Astrocyte (in vitro differentiated cells and primary cell): ENCODE results near the gene SPATA32. TPM values are rescaled to one million over a fixed set of nuclear protein-coding genes. Genes with fewer than 3 reads are reported as not detected.
A peak's percentile ranks its signal among the peaks of the same experiment; 100 is the strongest.

ENCODE experiments used
- DNase-seq: peaks from one replicate; pipeline ENCODE4 v3.0.0-alpha.2; 2010; ENCODE audit warnings: low read depth
- FAIRE-seq: peaks from 2 replicates; lab custom pipeline; 2011; peaks lifted over from hg19 to GRCh38; lab: Jason Lieb, UNC
- H2AFZ ChIP-seq: 2 replicates; pipeline ENCODE4 v1.6.0; 2012; ENCODE audit warnings: low read depth, low read length, inconsistent platforms
- H3K27ac ChIP-seq: 2 replicates; pipeline ENCODE4 v1.5.1; 2011; ENCODE audit warnings: low read depth, low read length, inconsistent platforms
- H3K27me3 ChIP-seq: 2 replicates; pipeline ENCODE4 v1.6.0; 2011; ENCODE audit warnings: low read length, inconsistent platforms; ENCODE audit not compliant: insufficient read depth
- H3K36me3 ChIP-seq: 2 replicates; pipeline ENCODE4 v1.5.1; 2011; ENCODE audit warnings: low read length, inconsistent platforms; ENCODE audit not compliant: insufficient read depth
- H3K4me1 ChIP-seq: 2 replicates; pipeline ENCODE4 v1.5.1; 2011; ENCODE audit warnings: low read length, inconsistent platforms; ENCODE audit not compliant: insufficient read depth
- H3K4me2 ChIP-seq: 2 replicates; pipeline ENCODE4 v1.6.0; 2012; ENCODE audit warnings: low read length, inconsistent platforms
- H3K4me3 ChIP-seq: 2 replicates; pipeline ENCODE4 v1.5.1; 2011; ENCODE audit warnings: low read depth, mild to moderate bottlenecking, low read length, inconsistent platforms; ENCODE audit not compliant: insufficient read depth
- H3K79me2 ChIP-seq: 2 replicates; pipeline ENCODE4 v1.6.0; 2012; ENCODE audit warnings: mild to moderate bottlenecking, low read length, inconsistent platforms; ENCODE audit not compliant: insufficient read depth
- H3K9ac ChIP-seq: 2 replicates; pipeline ENCODE4 v1.6.0; 2012; ENCODE audit warnings: mild to moderate bottlenecking, low read length, inconsistent platforms
- H3K9me3 ChIP-seq: 2 replicates; pipeline ENCODE4 v1.5.1; 2012; ENCODE audit warnings: low read depth, mild to moderate bottlenecking, low read length, inconsistent platforms; ENCODE audit not compliant: insufficient read depth
- H4K20me1 ChIP-seq: 2 replicates; pipeline ENCODE4 v1.6.0; 2012; ENCODE audit warnings: low read length, inconsistent platforms; ENCODE audit not compliant: insufficient read depth
- H3K27ac Mint-ChIP-seq: one replicate; pipeline ENCODE4 v1.8.0; 2021; ENCODE audit warnings: mild to moderate bottlenecking, mixed read lengths; ENCODE audit not compliant: unreplicated experiment
- H3K27me3 Mint-ChIP-seq: one replicate; pipeline ENCODE4 v1.8.0; 2021; ENCODE audit warnings: low read depth, mixed read lengths; ENCODE audit not compliant: unreplicated experiment
- H3K36me3 Mint-ChIP-seq: one replicate; pipeline ENCODE4 v1.8.0; 2021; ENCODE audit warnings: low read depth, mixed read lengths; ENCODE audit not compliant: unreplicated experiment
- H3K4me1 Mint-ChIP-seq: one replicate; pipeline ENCODE4 v1.8.0; 2021; ENCODE audit warnings: low read depth, mixed read lengths; ENCODE audit not compliant: unreplicated experiment
- H3K4me3 Mint-ChIP-seq: one replicate; pipeline ENCODE4 v1.8.0; 2021; ENCODE audit warnings: mild to moderate bottlenecking, moderate library complexity, mixed read lengths; ENCODE audit not compliant: unreplicated experiment
- H3K9me3 Mint-ChIP-seq: one replicate; pipeline ENCODE4 v1.8.0; 2021; ENCODE audit warnings: mild to moderate bottlenecking, mixed read lengths; ENCODE audit not compliant: unreplicated experiment
- CTCF ChIP-seq: IDR thresholded peaks from 2 replicates; pipeline ENCODE4 v1.5.1; 2011; ENCODE audit warnings: low read depth, mild to moderate bottlenecking, inconsistent platforms, low read length, moderate library complexity; ENCODE audit not compliant: insufficient read depth
- EZH2 ChIP-seq: IDR thresholded peaks from 2 replicates; pipeline ENCODE4 v1.6.1; 2012; ENCODE audit warnings: mild to moderate bottlenecking, low read length, inconsistent platforms; ENCODE audit not compliant: insufficient read depth
- total RNA-seq: library from RNA; stranded (reverse); gene quantifications from 2 replicates; pipeline ENCODE4 v1.2.1, GENCODE V29; 2021

The SPATA32 gene
- total RNA-seq, 1 donor from 2014 or later = not detected

DNA sequence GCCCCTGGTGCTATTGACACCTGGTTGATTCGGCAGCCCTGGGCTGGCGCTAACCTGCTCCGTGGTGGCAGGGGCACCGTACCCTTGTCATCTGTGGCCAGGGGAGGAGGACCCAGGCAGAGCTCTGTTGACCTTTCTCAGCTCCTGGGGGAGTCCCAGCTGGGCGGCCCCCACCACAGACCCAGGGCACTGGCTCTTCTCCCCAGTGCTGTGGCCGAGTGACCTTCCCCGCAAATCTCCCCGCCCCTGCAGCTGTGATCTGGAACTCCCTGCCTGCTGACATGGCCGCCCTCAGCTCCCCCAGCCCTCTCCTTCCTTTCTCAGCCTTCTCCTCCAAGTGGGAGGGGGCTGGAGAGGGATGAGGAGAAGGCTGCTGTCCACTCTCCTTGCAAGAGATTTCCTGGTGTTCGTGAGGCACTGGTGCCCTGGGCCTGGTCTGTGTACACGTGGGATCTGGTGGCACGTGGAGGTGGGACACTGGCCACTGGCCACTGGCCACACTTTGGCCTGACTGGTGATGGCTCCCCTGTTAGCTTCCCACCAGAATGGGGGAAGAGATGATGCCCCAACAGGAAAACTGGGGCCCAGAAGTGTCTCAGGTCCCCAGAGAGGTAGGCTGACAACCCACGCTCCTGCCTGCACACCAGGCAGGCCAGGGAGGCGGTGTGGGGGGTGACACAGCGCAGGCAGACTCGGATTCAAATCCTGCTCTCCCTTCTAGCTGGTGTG, 32.0 kb downstream of the SPATA32 start:
- Mint-ChIP-seq H3K27me3 (peaks cover 17% of the 10 kb centered on the region), H3K36me3 (peaks cover 4% of the 10 kb centered on the region), H3K4me1 (peaks cover 12% of the 10 kb centered on the region), H3K4me3 (no peak overlapping the region), H3K27ac (no peak overlapping the region), H3K9me3 (no peaks in the 10 kb centered on the region)
- Histone ChIP-seq H3K9ac (no peak overlapping the region), H3K27me3 (peaks cover 4% of the 10 kb centered on the region), H3K4me1 (peaks cover 17% of the 10 kb centered on the region), H3K4me2 (no peak overlapping the region), H3K36me3 (no peaks in the 10 kb centered on the region), H2AFZ (no peak overlapping the region), H3K9me3 (no peaks in the 10 kb centered on the region), H3K4me3 (no peak overlapping the region), H4K20me1 (no peaks in the 10 kb centered on the region), H3K27ac (no peak overlapping the region), H3K79me2 (no peaks in the 10 kb centered on the region)
- DNase-seq (no peak), FAIRE-seq (no peak)
- no peak for TF ChIP-seq EZH2
- no peak for TF ChIP-seq CTCF

DNA sequence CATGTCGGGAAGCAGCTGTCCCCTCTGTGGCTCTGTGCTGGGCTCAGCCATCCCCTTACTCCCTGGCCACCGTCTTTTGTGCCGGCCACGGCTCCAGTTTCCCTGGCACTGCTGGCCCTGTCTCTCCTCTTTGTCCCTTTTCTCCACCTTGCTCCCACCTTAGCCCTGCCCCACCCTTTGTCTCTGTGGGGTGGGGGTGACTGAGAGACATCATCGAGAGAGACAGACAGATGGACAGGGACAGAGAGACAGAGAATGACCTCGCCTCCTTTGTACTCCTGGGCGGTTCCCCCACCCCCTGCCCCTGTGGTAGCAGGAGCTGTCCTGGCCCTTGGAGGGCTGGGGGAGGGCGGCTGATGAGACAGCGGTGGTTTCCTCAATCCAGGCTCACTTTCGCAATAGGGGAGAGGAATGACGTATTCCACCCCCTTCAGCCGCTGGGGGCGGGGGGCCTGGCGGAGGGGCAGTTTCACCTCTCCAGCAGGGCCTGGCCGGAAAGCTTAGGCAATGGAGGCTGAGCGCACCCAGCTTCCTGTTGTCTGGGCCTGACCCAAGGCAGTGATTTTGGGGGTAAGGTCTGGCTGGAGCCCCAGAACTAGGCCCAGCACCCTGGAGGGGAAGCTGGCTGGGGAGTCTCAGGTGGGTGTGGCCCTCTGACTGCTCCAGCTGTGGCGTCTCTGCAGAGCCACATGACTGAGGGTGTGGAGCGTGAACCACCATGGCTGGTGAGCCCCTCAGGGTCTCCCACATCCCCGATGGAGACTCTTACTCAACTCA, 32.9 kb downstream of the SPATA32 start:
- Histone ChIP-seq H3K9ac (peak overlapping the region; percentile 24), H3K4me3 (no peak overlapping the region), H3K4me2 (peak overlapping the region; percentile 52), H3K27ac (no peak overlapping the region), H3K9me3 (no peaks in the 10 kb centered on the region), H3K36me3 (no peaks in the 10 kb centered on the region), H4K20me1 (no peaks in the 10 kb centered on the region), H3K27me3 (no peaks in the 10 kb centered on the region), H3K79me2 (no peaks in the 10 kb centered on the region), H2AFZ (peak overlapping the region; percentile 26), H3K4me1 (peaks cover 17% of the 10 kb centered on the region)
- Mint-ChIP-seq H3K27ac (peak overlapping the region; percentile 72), H3K27me3 (peaks cover 11% of the 10 kb centered on the region), H3K36me3 (peaks cover 4% of the 10 kb centered on the region), H3K9me3 (no peaks in the 10 kb centered on the region), H3K4me3 (no peak overlapping the region), H3K4me1 (peaks cover 12% of the 10 kb centered on the region)
- DNase-seq (peak; percentile 77), FAIRE-seq (no peak)
- no peak for TF ChIP-seq CTCF
- no peak for TF ChIP-seq EZH2
